Astrocyte of the cerebellum (primary cell): Measurements from ENCODE around the gene RSAD2.
"Not testable (repeated sequence)": the region's sequence is repeated elsewhere in the genome, so short reads cannot be mapped to it uniquely, and the experiment has no call there.

Experiments
- DNase-seq: peaks from one replicate; pipeline ENCODE4 v3.0.0-alpha.2; 2011; ENCODE audit warnings: low read depth
- H3K4me3 ChIP-seq: 2 replicates; pipeline ENCODE4 v1.5.1; 2011; ENCODE audit warnings: mild to moderate bottlenecking, low read depth, low read length, moderate library complexity
- in situ Hi-C: cut with HindIII; loops from 2 replicates; pipeline ENCODE4 v1.10.0; 2017; ENCODE audit warnings: low sequenced_read_pairs
- TF ChIP-seq, protein P1 (sequence below): IDR thresholded peaks from 2 replicates; pipeline ENCODE4 v1.5.1; 2012; ENCODE audit warnings: low read length, low read depth, moderate library complexity, mild to moderate bottlenecking; ENCODE audit errors: missing control alignments

Gene RSAD2

DNA sequence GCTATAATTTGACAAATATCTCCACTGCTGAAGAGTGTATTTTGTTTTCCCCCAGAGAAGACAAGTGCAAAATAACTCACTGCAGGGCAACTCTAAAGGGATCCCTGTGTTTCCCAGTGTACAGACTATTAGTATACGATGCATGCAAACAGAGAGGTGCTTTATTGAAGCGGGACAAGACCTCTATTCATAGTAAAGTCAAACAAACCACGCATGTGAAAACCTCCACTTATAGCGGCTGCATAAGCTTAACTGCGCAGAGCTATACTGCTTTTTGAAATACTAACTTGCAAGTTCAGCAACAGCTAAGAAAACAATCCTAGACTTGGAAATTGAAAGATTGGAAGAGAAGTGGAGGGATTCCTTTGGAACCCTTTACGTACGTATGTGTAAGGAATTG lies 55.3 kb downstream of the RSAD2 start:
- H3K4me3 ChIP-seq: no peak overlapping the region
- in situ Hi-C loops: no loop called here
- TF ChIP-seq, protein P1, sequence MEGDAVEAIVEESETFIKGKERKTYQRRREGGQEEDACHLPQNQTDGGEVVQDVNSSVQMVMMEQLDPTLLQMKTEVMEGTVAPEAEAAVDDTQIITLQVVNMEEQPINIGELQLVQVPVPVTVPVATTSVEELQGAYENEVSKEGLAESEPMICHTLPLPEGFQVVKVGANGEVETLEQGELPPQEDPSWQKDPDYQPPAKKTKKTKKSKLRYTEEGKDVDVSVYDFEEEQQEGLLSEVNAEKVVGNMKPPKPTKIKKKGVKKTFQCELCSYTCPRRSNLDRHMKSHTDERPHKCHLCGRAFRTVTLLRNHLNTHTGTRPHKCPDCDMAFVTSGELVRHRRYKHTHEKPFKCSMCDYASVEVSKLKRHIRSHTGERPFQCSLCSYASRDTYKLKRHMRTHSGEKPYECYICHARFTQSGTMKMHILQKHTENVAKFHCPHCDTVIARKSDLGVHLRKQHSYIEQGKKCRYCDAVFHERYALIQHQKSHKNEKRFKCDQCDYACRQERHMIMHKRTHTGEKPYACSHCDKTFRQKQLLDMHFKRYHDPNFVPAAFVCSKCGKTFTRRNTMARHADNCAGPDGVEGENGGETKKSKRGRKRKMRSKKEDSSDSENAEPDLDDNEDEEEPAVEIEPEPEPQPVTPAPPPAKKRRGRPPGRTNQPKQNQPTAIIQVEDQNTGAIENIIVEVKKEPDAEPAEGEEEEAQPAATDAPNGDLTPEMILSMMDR: no peak
- DNase-seq: no peak

DNA sequence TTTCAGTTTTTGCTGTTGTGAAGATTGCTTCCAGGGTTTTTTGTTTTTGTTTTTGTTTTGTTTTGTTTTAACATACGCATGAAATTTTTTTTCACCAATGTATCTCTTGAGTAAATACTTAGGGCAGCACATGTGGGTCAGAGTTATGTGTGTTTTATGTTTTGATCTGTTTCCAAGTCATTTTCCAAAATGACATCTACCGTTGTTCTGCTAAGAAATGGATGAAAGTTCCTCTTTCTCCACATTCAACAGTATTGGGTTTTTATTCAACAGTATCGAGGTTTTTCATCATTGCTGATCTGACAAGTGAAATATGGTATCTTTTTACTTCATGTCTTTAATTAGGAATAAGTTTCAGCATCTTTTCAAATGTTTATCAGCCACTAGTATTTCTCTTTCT lies 56.3 kb downstream of the RSAD2 start:
- in situ Hi-C loops: no loop called here
- DNase-seq: no peak
- H3K4me3 ChIP-seq: no peak overlapping the region
- TF ChIP-seq, protein P1: no peak

DNA sequence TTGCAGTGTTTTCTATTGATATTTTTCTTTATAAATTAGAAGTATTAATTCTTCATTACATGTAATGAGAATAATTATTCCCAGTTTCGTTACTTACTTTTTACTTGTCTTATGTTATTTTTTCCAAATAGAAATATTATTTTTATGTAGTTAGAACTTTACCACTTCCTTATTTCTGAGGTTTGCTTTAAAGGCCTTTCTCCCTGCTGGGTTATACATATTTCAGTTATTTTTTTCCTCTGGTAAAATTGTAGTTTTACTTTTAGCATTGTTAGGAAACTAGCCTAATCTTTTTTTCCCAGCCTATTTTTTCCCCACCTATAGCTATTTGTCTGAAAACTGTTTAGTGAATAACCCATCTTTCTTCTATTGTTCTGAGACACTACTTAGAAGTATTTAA lies 56.8 kb downstream of the RSAD2 start:
- TF ChIP-seq, protein P1: no peak
- no peak for DNase-seq
- no peak overlapping the region for H3K4me3 ChIP-seq
- in situ Hi-C loops: no loop called here

DNA sequence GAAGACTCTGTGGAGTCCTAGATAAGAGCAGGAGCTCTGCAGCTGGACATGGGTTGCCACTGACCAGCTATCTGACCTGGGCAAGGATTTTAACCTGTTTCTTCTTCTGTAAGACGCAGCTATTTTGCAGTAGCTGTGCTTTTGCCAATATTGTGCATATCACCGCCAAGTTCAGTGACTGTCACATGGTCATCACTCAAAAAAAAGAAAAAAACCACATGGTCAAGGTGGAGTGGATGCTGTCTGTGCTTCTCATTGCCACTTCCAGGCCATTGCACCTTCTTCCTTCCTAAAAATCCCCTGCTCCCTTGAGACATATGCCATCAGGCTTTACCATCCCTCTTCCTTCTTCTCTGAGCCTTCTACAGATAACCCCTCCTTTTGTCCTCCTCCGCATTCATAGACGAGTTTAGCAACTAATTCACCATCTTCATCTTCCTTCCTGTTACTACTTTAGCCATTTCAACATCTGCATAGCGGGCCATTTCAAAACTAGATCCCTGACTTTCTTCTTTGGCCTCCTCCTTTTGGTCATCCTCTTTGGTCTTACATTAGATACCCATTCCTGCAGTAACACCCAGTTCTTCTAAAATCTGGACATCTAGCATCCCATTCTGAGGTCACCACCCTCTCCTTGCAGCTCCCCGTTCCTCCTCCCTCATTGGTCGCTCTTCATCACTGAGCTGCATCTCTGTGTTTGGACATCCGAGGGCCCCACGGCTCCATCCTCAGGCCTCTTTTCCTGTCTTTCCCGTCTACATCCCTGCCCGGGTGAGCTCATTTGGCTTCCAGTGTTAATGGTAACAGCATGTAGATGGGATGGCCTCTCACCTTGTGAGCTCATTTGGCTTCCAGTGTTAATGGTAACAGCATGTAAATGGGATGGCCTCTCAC lies 57.4 kb downstream of the RSAD2 start:
- no peak for DNase-seq
- TF ChIP-seq, protein P1: no peak
- in situ Hi-C loops: no loop called here
- no peak overlapping the region for H3K4me3 ChIP-seq

DNA sequence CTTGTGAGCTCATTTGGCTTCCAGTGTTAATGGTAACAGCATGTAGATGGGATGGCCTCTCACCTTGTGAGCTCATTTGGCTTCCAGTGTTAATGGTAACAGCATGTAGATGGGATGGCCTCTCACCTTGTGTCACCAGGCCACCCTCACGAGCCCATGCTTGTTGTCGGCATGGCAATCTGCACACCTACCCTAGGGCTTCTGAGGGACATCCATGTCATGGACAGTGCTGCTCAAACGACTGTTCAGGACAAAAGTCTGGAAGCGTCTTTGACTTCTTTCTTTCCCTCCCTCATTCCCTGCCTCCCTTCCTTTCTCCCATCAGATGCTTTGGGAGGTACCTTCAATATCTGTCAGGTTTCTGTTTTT lies 58.1 kb downstream of the RSAD2 start:
- in situ Hi-C loops, DNase-seq, H3K4me3 ChIP-seq: not testable (repeated sequence)

DNA sequence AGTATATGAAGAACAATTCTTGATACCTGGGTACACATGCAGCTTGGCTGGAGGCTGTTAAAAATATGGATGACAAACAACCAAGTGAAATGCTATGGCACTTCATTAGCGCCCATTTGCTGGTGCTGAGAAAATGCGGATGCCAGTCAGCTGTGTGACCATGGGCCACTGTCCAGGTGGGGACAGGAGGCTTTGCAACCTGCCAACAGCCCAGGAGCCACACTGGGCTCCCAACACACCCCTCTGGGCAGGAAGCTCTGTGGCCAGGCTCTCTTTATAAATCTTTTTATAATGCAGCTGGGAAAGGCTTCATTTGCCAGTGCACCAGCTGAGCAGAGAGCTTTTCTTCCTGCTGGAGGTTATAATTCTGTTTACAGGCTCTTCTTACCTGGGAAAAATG lies 59.6 kb downstream of the RSAD2 start:
- TF ChIP-seq, protein P1: no peak
- no peak for DNase-seq
- no peak overlapping the region for H3K4me3 ChIP-seq
- in situ Hi-C loops: no loop called here

DNA sequence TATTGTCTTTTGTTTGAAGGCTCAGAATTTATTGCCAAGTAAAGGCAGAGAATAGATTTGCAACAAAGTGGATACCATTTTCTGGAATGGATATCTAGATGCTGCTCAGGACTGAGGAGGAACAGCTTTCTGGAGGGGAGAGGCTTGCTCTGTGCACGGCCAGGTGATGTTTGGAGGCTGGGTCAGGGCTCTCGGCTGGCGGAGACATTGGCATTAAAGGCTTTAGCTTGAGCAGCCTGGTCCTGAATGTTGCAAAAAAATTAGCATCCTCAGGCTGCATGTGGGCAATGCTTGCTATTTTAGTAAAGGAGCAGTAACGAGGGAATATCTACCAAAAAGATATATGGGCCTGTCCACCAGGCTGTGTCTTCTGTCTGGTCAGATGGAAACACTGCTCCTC lies 60.0 kb downstream of the RSAD2 start:
- TF ChIP-seq, protein P1: no peak
- H3K4me3 ChIP-seq: no peak overlapping the region
- DNase-seq: no peak
- in situ Hi-C loops: no loop called here
